PFSK-1 (cell line): ENCODE data around the gene ZFYVE27.

Experiments used
- POLR2AphosphoS5 ChIP-seq: IDR thresholded peaks from 2 replicates; pipeline ENCODE4 v1.6.1; 2012; ENCODE audit warnings: low read depth, mild to moderate bottlenecking, control low read depth, low read length, moderate library complexity
- SIN3A ChIP-seq: IDR thresholded peaks from 2 replicates; pipeline ENCODE4 v1.6.1; 2012; ENCODE audit warnings: mild to moderate bottlenecking, low read length, moderate library complexity, borderline replicate concordance; ENCODE audit not compliant: insufficient read depth

DNA sequence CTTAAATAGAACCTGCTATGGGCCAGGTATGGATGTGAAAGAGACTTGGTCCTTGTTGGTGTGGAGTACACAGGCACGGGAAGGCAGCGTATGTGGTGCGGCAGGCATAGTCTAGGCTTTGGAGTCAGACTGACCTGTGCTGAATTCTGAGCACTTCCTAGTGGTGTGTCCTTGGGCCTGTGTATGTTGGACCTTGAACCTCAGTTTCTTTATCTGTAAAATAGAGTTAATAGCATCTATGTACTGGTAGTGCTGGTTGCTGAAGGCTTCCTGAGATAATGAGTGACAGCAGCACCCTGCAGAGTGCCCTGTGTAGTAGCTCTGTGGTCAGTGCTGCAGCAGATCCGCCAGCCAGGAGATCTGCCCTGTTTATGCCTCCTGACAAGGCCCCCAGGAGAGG is 40.2 kb downstream of the ZFYVE27 start:
- TF ChIP-seq POLR2AphosphoS5: no peak
- no peak for TF ChIP-seq SIN3A
